ENCODE data around the gene CBX5.
"Not testable (repeated sequence)": the region's sequence is repeated elsewhere in the genome, so short reads cannot be mapped to it uniquely, and the experiment has no call there.

The CBX5 gene

DNA sequence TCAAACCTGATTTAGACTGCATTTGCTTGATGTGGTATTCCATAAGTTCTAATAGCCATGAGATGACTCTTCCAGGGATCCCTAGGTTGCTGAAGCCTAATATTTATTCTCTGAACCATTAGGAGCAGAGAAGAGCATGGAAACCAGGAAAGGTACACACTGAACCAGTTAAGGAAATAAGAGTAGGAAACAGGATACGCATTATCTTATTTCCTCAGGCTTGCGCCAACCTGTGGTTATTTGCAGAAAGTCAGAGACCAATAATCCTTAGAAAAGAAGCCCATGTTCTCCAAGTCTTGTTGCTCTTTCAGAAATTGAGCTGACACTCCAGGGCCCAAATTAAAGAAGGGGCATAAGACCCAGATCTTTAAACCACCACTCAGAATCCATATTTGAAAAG lies 49.4 kb downstream of the CBX5 start:
- DNase-seq: no peak
- intact Hi-C loops (cut with DNase I): no loop called here

DNA sequence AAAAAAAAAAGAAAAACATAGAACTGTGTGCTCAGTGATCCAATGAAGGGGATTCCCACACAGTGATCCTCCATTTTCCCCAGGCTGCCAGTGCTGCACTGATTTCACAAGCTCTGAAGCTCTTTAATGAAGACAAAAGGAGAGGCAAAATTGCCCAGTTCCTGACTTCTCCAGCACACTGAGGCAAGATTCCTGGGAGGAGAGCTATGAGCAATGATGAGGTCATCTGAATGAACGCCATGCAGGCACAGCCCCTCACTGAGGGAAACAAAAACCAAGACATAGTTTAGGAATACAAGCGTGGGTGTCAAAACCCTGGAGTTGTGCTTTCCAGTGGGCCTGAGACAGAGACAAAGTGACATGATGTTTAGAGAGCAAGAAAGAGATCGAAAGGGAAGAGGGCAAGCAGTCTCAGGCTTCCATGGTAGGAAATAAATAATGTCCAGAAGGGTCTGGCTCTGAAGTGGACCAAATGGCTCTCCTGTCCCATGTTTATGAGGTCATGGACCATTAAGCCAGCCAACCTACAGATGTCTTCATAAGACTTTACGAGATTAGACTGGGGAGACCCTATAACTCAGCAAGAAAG lies 50.2 kb downstream of the CBX5 start:
- intact Hi-C loops (cut with DNase I): no loop called here
- no peak for DNase-seq

DNA sequence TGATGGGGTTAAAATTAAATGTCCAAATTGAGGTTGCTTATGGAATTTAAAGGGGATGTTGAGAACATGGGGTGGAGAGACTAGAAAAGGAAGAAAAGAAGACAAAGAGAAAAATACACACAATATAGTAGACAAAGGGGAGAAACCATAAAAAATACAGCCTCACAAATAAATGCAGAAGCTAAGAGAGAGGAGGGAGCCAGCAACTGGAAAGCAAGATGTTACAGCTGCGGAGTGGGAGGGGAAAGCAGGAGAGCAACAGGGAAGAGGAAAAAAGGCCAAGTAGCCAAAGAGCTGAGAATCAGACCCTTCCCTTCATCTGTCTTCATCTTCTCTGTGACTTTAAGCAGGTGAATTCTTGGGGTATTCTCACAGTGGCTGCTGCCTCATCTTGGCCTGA lies 51.5 kb downstream of the CBX5 start:
- intact Hi-C loops (cut with DNase I): no loop called here
- no peak for DNase-seq

DNA sequence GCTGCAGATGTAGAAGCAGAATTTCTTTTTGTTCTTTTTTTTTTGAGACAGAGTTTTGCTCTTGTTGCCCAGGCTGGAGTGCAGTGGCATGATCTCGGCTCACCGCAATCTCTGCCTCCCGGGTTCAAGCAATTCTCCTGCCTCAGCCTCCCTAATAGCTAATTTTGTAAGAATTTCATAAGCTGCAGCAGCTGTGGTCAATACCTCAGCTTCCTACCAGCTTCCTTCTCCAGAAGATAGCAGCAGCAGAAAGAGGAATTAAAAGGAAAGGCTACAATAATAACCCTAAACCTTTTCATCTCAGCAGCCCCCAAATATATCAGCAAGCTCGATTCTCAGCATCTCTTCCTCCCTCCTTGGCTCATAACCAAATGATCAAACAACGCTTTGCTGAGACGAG lies 52.0 kb downstream of the CBX5 start:
- intact Hi-C loops (cut with DNase I); DNase-seq: not testable (repeated sequence)

DNA sequence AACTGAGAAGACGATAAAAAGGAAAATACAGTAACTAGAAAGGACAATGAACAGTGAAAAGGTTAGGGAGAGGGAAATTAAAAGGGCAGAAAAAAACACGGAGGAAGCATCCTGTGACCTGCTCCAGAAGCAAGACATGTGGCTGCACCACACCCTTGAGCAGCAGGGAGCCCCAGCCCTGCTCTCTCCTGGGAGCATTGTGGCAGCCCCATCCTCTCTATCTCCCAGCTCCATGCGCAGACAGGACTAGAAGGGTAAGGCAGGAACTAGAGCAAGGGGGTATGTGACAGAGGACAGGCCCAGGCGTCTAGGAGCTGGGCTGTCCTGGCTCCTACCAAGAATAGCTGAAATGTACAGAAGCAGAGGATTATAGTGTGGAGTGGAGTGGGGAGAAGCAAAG lies 52.5 kb downstream of the CBX5 start:
- intact Hi-C loops (cut with DNase I): no loop called here

DNA sequence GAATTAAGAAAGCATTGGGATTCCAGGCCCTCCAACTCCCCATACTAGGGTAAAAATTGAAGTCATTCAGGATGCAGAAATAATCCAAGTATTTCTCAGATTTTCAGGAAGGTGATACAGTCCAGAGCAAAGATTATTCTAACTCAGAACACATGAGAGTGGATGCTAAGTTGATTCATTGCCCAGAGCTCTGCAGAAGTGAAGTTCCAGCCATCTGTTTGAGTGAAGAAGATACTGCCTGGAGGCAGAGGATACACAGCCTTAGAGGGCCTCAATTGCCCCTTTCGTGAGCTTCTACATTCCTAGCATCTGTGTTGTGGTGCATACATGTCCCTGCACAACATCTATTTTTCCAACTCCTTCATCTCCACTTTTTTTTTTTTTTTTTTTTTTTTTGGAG lies 54.3 kb downstream of the CBX5 start:
- intact Hi-C loops (cut with DNase I): no loop called here
- no peak for DNase-seq

More for the DNA sequence above, 52.5 kb downstream of the CBX5 start:
- no peak for DNase-seq

DNA sequence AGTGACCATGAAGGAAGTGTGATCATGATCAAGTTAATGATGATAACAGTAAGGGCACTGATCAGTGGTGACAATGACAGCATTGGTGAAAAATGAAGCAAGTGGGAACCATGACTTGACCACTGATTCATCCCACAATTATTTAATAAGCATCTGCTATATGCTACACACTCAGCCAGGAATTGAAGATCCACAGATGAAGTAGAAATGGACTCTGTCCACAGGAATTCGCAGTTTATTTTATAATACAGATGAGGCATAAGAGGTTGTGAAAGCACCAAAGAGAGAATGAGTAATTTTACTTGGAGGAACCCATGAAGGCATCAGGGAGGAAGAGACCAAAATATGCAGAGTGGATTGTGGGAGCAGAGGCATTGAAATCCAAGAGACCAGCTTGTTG lies 57.3 kb downstream of the CBX5 start:
- DNase-seq: no peak
- intact Hi-C loops (cut with DNase I): no loop called here

DNA sequence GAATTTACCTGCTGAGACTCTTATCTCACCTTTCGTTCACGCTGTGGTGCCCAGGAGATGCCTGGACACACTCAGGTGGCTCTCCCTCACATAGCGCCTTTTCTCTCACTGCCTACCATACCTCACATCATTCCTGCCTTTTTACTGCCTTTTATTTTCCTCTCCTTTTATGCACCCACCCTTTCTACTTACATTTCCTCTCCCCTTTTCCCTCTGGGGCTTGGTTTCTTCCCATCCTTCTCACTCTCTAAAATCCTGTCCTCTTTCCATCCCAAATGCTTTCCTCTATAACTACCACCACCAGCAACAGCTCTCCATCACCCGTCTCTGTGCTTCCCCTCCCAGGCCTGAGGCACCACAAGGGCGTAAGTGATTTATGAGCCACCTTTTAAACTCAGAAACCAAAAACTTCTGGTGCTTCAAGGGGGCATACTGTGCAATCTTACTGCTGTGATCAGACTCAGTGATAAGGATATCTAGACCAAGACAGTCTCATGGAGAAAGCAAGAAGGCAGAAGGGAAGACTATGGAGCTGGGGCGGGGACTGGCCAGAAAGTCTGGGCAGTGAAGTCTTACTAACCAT lies 58.4 kb downstream of the CBX5 start:
- intact Hi-C loops (cut with DNase I): no loop called here
- no peak for DNase-seq

DNA sequence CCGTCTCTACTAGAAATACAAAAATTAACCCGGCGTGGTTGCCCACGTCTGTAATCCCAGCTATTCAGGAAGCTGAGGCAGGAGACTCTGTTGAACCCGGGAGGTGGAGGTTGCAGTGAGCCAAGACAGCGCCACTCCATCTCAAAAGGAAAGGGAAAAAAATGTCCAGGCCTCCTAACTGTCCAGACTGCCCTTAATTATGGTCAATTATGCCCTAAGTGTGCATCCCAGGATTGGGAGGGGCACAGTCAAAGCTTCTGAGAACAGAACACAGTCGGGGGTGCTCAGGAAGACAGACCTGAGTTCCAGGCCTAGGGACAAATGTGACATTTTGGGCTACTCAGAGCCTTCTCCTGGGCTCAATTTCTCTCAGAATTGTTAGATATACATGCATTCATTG lies 59.4 kb downstream of the CBX5 start:
- DNase-seq: no peak
- intact Hi-C loops (cut with DNase I): loop anchor here (1.0 kb wide), 1 partner anchor 104 kb away; no protein-coding TSS in a partner anchor

DNA sequence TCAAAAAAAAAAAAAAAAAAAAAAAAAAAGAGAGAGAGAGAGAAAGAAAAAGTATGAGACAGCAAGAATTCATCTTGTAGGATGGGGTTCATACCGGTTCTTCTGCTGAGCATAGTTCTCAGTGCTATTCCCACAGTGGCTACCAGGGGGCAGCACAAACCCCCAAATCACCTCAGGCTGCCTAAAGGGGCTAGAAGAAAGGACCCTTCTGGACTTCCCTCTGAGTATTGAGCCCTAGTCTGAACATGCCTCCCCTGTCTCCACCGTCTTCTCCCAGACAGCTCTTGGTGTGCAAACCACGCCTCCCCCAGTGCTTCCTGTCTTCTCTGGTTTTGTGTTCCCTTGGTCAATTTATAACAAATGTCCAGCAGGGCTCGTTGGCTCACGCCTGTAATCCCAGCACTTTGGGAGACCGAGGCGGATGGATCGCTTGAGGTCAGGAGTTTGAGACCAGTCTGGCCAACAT lies 59.8 kb downstream of the CBX5 start:
- intact Hi-C loops (cut with DNase I): loop anchor here (1.0 kb wide), 1 partner anchor 104 kb away; no protein-coding TSS in a partner anchor
- DNase-seq: peak; percentile 52 to 94 (median 82)

DNA sequence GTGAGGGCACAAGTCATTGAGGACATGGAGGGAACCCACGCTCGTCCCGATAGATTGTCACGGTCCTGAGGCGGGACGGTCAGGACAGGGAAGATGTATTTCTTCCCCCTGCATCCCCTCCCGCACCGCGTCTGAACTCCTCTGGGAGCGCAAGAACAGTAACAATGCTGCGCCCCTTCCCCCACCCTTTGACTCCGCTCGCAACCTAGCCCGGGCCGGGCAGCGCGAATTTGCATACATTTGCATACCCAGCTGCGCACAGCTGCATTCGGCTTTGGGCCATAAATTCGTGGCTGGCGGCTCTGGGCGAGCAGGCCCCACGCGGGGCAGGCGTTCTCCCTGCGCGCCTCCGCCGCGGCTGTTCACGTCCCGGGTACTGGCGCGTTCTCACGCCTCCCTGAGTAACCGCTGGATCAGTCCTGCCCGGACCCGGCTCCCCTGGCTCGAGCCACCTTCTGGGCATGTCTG lies 62.1 kb downstream of the CBX5 start:
- DNase-seq: peak; percentile 66 to 98 (median 84)
- intact Hi-C loops (cut with DNase I): no loop called here

DNA sequence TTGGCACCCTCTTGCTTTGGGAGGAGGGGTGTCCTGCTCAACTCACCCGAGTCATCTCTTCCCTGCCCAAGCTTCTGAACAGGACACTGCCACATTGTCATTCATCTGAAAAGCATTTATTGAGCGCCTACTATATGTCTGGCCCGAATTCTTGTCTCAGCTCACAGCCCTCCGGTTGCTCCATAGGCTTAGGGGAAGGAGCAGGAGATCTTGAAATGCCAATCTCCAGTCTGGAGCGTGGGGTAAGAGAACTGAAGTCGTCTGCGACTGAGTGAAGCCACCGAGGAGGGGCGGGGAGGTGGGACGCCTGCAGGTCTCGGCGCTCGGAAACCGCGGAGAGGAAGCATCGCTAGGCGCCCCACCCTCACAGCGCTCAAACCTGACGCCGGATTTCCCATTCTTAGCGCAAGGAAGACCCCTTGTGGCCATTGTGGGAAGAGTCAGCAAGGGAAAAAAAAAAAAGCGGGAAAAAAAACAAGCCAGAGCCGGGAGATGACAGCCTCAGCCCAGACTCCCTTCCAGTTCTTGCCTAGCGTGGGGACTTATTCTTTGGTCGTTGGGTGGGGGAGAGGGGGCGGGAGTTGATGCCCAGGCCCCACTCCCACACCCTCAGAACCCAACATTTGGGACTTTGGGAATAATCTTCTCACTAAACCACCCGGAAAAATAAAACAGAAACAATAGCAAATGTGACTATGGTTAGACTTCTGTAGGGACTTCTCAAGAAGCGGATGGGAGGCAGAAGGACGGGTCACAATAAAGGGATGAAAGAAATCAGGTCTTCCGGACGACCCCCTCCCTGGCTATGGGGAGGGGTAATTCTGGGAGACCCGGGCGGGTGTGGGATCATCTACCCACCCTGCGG lies 62.9 kb downstream of the CBX5 start:
- peak; percentile 60 to 96 (median 72) for DNase-seq

DNA sequence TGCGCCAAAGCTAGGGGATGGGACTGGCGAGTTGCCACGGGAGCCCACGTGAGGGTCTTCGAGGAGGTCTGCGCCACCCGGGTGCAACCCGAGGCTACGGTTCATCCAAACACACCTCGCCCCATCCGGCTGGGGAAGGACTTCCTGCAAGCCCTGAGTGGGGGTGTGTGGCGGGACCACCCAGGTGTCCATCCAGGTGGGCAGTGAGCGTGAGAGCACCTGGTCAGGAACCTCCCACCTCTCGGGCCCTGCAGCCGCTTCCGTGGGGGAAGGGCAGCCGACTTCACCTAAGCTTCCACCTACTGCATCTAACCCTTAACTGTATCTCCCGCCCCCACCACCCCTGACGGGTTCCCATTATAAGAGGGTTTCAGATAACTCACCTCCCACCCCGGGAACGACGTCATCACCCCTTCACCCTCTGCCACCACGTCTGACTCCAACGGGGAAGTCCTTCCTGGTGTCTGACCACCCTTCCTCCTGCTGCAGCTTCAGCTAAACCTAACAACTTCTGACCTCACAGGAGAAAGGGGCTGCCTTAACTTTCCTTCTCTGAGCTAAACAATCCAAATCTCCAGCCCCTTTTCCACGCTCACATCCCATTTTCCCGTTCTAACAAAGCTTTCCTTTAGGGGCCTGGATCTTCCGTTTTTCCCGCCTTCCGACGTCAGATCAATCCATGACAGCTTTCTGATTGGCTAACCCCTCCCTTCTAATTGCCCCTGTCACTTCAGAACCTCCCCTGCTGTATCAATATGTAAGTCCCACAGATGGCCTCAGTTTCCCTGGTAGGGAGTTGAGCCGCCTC lies 63.7 kb downstream of the CBX5 start:
- peak in 1 of 10 donors; percentile 73 for DNase-seq

More for the DNA sequence above, 62.9 kb downstream of the CBX5 start:
- intact Hi-C loops (cut with DNase I): no loop called here

DNA sequence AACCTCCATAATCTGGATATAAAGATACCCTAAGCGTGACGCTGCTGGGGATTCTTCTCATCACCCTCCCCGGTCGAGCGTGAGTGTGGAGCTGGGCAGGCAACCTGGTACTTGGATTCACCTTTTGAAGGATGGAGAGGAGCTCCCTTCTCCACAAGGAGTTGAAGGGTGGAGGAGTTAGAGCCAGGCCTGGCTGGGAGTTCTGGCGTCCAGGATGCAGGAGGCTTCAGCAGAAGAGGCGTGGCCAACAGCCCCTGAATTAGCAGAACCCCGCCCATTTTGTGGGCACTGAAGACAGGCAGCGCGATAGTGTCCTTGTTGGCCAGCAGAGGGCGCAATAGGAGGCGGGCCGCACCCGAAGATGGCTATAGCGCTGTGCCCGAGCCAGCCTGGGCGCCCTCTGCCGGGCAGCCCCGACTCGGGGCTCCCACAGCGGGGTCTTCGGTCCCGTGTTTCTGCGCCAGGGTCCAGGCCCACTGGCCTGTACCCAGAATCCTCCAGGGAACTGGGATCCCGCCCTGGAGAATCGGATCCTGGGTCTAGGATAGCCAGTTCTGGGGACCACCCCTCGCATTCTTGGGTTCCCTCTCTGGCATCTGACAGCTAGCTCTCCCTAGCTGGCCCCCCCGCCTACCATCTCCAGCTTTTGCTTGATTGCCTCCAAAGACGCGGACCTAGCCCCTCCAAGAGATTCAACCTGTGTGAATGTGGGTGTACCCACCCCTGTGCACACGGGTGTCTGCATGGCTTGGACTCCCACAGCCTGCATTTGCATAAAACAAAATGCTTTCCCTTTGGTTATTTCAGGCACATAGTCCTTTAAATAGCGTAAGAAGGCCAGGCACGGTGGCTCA lies 65.1 kb downstream of the CBX5 start:
- intact Hi-C loops (cut with DNase I): loop anchor here (2.0 kb wide), 1 partner anchor 154 kb away; no protein-coding TSS in a partner anchor
- peak; percentile 71 to 98 (median 86) for DNase-seq

More for the DNA sequence above, 63.7 kb downstream of the CBX5 start:
- intact Hi-C loops (cut with DNase I): loop anchor here (2.0 kb wide), 1 partner anchor 153 kb away; no protein-coding TSS in a partner anchor

DNA sequence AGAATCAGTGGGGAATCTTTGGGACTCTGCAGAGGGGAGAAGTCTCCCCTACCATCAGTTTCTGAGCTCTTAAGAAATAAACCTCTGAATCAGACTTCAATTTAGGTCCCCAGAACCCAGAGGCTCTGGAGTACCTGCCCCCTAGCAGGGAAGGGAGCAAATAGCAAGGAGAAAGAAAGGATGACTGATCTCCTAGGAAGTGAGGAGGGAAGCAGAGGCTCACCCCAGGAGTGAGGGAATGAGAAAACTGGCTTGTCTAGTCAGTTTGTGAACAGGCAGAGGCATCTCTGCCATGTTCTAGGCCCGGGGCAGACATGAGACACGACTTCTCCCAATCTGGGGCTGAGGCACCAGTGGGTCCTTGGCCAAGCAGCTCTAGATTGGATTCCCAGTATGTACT lies 66.8 kb downstream of the CBX5 start:
- intact Hi-C loops (cut with DNase I): no loop called here

DNA sequence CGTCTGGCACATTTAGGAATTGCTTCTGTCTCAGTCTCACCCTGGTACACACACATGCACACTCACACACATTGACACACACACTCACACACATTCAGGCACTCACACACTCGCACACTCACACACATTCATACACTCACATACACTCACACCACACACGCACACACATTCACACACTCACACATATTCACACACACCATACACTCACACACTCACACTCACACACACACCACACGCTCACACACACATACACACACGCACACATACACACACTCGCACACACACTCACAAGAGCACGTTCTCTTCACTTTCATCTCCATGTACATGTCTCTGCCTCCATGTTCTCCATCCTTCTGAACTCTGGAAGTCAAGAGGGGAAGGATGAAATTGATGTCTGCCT lies 68.0 kb downstream of the CBX5 start:
- DNase-seq: peak in 1 of 10 donors; percentile 26
- intact Hi-C loops (cut with DNase I): no loop called here

More for the DNA sequence above, 66.8 kb downstream of the CBX5 start:
- no peak for DNase-seq

DNA sequence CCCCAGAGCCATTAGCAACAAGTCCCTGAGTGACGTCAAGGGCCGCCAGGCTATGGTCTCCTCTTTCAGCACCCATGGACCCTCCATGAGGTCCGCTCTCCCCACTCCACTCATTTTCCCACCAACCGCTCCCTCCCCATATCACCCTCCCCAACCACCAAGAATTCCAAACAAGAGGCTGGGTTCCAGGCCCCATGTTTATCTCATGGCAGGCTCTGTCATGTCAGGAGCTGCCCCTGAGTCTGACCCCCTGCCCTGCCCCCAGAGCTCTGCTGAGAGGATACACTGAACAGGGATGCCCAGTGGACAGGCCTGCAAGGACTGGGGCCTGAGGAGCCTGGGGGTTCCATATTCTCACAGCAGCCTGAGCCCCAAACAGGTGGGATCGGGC lies 69.5 kb downstream of the CBX5 start:
- DNase-seq: no peak
- intact Hi-C loops (cut with DNase I): no loop called here

DNA sequence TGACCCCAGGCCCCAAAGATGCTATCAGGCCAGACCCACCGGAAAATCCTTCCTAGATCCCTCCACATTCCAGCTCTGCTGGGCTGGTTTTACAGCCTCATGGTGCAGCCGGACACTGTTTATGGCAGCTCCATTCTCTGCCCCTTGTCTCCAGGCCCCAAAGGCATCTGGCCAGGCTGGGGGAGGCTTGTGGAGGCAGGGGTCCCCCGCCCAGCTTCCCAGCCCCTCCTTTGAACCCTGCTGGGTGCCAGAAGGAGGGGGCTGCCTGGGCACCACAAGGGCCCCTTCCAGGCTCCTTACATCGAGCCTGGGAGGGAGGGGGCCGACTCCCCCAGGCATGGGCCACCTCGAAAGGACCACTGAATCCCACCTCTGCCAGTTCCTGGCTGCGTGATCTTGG lies 71.3 kb downstream of the CBX5 start:
- peak in 1 of 10 donors; percentile 43 for DNase-seq
- intact Hi-C loops (cut with DNase I): no loop called here
